Colonic mucosa (tissue), 4 donors: Measurements from ENCODE around the gene IBTK. TPM values are rescaled to one million over a fixed set of nuclear protein-coding genes. Genes with fewer than 3 reads are reported as not detected.

ENCODE experiments used
- DNase-seq: peaks from one replicate; pipeline ENCODE4 v3.0.0-alpha.2; 2020
- H3K27ac ChIP-seq: fragments of 200-600 bp; one replicate; pipeline ENCODE4 v1.8.0; 2021
- H3K27me3 ChIP-seq: fragments of 200-600 bp; one replicate; pipeline ENCODE4 v1.8.0; 2021
- H3K36me3 ChIP-seq: fragments of 200-600 bp; one replicate; pipeline ENCODE4 v1.8.0; 2021
- H3K4me1 ChIP-seq: fragments of 200-600 bp; one replicate; pipeline ENCODE4 v1.8.0; 2021; ENCODE audit warnings: mild to moderate bottlenecking
- H3K4me3 ChIP-seq: fragments of 200-600 bp; one replicate; pipeline ENCODE4 v1.8.0; 2021
- H3K9ac ChIP-seq, 2 donors: one replicate each; pipeline ENCODE4 v1.7.0; 2013; ENCODE audit warnings: control low read depth in 2 of 2, low read depth in 2 of 2, low read length in 2 of 2
- H3K9me3 ChIP-seq: fragments of 200-600 bp; one replicate; pipeline ENCODE4 v1.8.0; 2021
- CTCF ChIP-seq: fragments of 200-600 bp; IDR thresholded peaks from one replicate; pipeline ENCODE4 v1.8.0; 2022; ENCODE audit warnings: antibody characterized with exemption, mild to moderate bottlenecking
- intact Hi-C: fragments of 100-400 bp; cut with DNase I; formaldehyde crosslinking; loops from one replicate; pipeline ENCODE4 v1.14.1; 2022
- total RNA-seq, 2 donors: library from RNA; stranded (reverse); fragmentation: NEBNext Ultra II Directional in 1 of 2; extraction: Animal tissue kit (Norgen Biotek cat#: 25700) in 1 of 2; gene quantifications; one replicate each; pipeline ENCODE4 v1.2.1, GENCODE V29; 2021
- donor health status: healthy.
- donor health status: DM: no; HTN: no; CAD: no.
- donor health status: DM: no; HTN: no; CAD: no.

IBTK gene
- total RNA-seq, 2 donors from 2014 or later = 37.5 to 39.8 TPM

DNA sequence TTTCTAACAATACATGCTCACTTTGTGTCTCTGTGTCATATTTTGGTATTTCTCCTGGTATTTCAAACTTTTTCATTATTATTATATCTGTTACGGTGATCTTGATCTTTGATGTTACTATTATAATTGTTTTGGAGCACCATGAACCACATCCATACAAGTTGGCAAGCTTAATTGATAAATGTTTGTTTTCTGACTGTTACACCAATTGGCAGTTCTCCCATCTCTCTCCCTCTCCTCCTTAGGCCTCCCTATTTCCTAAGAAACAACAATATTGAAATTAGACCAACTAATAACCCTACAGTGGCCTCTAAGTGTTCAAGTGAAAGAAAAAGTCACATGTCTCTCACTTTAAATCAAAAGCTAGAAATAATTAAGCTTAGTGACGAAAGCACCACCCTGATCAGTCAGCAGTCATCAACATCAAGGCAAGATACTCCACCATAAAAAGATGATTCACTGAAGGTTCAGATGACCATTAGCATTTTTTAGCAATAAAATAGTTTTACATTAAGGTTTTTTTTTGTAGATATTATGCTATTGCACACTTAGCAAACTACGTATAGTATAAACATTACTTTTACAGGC lies 61.5 kb downstream of the IBTK start:
- Histone ChIP-seq H3K9ac (no peak overlapping the region), H3K9me3 (no peaks in the 10 kb centered on the region), H3K4me1 (no peaks in the 10 kb centered on the region), H3K27ac (no peak overlapping the region), H3K36me3 (no peaks in the 10 kb centered on the region), H3K4me3 (no peak overlapping the region), H3K27me3 (no peaks in the 10 kb centered on the region)
- intact Hi-C loops = no loop called here
- DNase-seq = no peak
- no peak for TF ChIP-seq CTCF

GRCh38 chr6:82183642-82184282 lies 63.8 kb downstream of the IBTK start:
- no peak overlapping the region for H3K27ac ChIP-seq
- no peak for DNase-seq
- H3K4me1 ChIP-seq = no peaks in the 10 kb centered on the region
- TF ChIP-seq CTCF = no peak
- no peaks in the 10 kb centered on the region for H3K9me3 ChIP-seq
- no peak overlapping the region for H3K4me3 ChIP-seq
- no peak overlapping the region for H3K9ac ChIP-seq
- H3K27me3 ChIP-seq = no peaks in the 10 kb centered on the region
- intact Hi-C loops = no loop called here
- no peaks in the 10 kb centered on the region for H3K36me3 ChIP-seq

DNA sequence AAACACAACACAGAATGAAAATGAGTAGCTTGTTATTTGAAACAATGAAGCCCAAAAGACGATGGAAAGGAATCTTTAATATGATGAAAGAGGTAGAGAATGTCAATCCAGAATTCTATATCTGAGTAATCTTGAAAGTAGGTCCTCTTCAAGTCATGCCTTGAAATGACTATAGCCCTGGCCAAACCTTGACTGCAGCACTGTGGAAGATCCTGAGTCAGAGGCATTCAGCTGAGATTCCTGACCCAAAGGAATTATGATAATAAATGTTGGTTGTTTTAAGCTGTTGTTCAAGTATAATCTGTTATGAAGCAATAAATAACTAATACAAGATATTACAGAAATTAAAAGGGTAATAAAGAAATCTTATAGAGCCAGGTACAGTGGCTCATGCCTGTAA lies 64.8 kb downstream of the IBTK start:
- no peaks in the 10 kb centered on the region for H3K4me1 ChIP-seq
- DNase-seq = no peak
- H3K4me3 ChIP-seq = no peak overlapping the region
- no peak overlapping the region for H3K27ac ChIP-seq
- no peaks in the 10 kb centered on the region for H3K27me3 ChIP-seq
- intact Hi-C loops = no loop called here
- no peak for TF ChIP-seq CTCF
- no peaks in the 10 kb centered on the region for H3K9me3 ChIP-seq
- no peaks in the 10 kb centered on the region for H3K36me3 ChIP-seq
- H3K9ac ChIP-seq = no peak overlapping the region

DNA sequence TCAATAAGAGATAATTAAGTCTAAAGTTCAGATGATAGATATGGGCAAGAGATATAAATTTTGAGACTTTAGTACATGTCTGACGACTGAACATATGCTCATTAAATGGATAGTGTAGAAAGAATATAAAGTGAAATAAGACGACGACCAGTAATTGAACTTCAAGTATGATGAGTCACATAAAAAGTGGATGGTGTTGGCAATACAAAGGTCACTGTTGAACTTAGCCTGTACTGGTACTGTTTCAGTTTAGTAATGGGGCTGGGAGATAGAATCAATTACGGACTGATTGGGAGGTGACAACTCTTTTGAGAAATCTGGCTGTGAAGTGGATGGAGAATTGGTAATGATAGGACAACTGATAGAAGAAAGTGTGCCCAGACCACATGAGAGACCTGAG lies 68.1 kb downstream of the IBTK start:
- Histone ChIP-seq H3K9ac (no peak overlapping the region), H3K36me3 (no peaks in the 10 kb centered on the region), H3K4me3 (no peak overlapping the region), H3K27ac (no peak overlapping the region), H3K27me3 (no peaks in the 10 kb centered on the region), H3K9me3 (no peaks in the 10 kb centered on the region), H3K4me1 (no peaks in the 10 kb centered on the region)
- intact Hi-C loops = no loop called here
- TF ChIP-seq CTCF = no peak
- DNase-seq = no peak

GRCh38 chr6:82178759-82179112 lies 68.8 kb downstream of the IBTK start:
- Histone ChIP-seq H3K27ac (no peak overlapping the region), H3K4me3 (no peak overlapping the region), H3K4me1 (no peaks in the 10 kb centered on the region), H3K27me3 (no peaks in the 10 kb centered on the region), H3K9ac (no peak overlapping the region), H3K9me3 (no peaks in the 10 kb centered on the region), H3K36me3 (no peaks in the 10 kb centered on the region)
- TF ChIP-seq CTCF = no peak
- DNase-seq = no peak
- intact Hi-C loops = no loop called here
